ENCODE data around the gene PPP2R2B.
A peak's percentile ranks its signal among the peaks of the same experiment; 100 is the strongest.

PPP2R2B gene

DNA sequence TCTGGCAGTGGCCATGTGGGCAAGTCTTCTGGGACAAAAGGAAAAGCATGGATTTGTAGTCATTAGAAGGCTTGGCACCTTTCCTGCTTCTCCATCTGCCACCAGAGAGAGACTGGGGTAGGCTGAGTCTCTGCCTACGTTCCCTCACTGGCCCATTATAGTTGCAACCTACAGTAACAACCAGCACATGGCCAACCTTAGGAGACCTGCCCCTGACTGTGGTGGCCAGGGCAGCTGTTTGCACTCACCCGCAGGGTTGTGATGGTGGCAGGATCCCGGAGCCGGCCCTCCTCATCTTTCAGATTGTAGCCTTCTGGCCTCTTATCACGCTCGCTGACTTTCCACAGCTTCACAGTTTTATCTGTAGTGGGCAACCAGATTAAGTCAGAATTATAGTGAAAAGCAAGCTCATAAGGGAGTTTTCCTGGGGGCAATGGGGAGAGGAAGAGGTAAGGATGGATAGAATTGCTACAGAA, 187.6 kb downstream of the PPP2R2B start:
- DNase-seq = no peak

DNA sequence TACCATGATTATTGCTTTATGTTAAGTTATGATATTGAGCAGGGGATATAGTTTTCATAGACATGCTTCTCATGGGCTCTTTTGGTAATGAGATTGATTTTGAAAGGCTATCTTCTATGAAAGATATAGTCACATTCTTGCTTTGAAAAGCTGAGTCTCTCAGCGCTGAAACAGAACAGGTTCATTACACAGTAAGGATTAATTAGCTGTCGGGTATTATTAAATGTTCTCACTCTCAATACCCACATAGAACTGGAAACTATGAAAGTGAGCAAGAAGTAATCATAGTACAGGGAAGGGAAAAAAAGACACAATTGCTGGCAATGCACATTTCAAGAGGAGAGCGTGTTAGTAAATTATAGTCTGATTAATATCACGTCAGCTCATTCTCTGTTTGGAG, 190.9 kb downstream of the PPP2R2B start:
- DNase-seq = no peak

DNA sequence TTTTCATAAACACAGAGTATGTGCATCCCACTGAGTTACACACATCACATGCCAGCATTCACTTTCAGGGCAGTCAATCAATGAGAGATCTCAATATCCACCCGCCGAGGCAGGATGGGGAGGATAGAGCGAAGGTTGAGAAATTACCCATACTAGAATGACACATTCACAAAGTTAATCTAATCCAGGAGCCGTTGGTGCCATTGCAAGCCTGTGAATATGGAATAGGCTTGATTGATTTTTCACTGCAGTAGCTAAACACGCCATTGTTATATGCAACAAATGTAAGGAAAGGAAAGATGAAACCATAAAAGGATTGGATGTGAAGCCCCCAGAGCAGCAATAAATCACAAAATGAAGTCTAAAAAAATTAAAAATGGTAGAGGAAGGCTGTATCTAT, 194.7 kb downstream of the PPP2R2B start:
- no peak for DNase-seq

DNA sequence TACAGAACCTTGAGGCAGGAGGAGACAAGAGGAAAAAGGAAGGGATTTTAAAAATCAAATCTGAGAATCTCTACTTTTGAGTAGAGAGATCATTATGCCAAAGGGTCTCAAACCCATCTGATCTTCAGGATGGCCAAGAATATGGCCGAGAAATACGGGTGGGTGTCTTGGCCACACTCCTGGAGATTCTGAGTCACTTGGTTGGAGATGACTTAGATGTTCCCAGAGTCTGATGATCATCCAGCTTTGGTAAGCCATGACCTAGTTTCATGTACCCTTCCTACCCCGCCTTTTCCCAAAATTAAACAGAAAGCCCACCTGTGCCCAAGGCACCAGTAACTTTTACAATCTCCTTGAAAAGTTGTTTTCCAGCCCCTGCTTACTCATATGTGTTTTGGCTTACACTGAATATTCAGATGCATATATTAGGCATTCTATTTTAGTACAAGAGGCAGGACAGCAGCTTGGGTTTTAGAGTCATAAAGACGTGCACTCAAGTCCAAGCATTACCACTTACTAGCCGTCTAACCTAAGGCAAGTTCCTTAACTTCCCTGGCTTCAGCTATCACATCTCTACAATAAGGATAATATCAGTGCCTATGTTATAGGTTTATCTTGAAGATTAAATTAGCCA, 195.5 kb downstream of the PPP2R2B start:
- DNase-seq = no peak

DNA sequence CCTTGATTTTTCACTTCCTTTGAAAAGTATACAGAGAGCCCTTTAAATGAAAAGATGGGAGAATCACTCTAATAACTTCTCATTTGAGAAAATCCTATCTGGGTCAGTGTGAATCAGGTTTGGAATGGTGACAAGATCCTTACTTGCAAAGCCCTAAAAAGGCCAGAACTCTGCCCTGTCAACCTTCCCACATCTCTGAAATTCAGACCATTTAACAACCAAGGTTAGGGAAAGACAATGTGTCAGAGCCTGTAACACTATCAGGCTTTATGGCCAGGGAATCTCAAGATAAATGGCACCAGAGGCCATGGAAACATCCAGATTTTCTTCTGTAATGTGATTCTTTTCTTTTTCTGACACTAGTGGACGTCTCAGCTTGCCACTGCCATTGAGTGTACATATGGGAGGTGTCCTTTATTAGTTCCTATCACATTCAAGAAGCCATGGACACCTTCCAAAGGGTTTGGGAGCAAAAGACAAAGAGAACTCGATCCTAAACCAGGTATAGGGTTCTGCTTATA, 196.9 kb downstream of the PPP2R2B start:
- no peak for DNase-seq

DNA sequence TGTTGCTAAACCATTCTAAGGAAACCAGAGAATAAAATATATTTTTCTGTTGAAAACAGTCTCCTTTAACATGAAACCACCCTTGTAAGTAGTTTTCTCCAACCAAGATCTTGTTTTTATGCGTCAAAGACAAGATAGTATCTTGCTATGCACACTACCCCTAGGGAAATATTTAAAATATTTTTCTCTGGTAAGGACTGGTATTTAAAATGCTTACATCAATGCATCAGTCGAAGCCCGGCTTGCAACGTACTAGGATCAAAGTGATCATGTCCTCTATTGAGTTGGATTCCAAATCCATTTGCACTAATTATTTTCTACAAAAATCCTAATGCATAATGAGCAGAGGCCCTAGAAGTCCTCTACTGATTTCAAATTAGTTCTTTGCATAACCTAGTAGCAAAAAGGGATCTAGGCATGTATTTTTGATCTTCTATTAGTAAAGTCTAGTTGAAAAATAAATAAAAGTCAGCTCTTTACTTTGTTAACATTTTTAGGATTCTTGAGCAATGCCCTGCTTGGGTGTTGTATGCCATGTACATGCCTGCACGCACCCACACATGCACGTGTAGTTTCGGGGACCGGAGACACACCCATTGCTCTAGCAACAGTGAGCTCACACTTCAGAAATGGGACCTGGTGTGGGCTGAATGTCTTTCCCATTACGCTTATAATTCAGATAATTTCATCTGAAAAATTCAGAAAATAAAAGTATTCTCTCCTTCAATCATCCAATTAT, 197.5 kb downstream of the PPP2R2B start:
- DNase-seq = no peak

DNA sequence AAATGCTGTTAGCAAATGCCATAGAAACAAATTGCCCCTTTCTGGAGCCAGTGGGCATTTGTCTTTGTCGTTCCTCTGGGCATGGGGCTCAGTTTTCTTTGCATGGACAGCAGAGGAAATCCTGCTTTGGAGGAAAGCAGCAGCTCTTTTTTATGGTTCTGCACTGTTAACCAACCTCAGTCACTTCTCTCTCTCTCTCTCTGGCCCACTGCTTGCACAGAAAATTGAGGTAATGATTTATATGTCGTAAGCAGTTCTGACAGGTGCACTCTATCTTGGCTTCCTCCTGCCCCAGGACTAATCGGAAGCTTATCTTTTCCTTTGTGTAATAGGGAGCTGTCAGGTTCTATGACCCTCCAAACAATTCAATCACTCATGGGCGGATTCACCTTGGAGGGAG, 202.9 kb downstream of the PPP2R2B start:
- DNase-seq = no peak

DNA sequence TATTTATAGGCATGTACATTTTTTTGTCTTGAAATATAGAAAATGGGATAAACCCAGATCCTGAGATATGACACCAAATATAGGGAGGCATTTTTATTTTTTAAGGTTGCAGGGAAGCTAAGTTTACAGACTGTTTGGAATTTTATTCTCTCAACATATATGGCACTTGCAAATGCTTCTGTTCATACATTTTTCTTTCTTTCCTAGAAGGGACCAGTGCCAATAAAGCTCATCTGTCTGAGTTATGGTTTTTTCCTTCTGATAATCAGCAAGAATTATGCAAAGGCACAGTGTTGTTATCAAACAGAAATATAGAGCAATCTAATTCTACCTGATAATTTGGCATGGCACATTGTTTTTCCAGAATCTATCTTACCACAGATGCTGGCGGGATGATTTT, 205.7 kb downstream of the PPP2R2B start:
- DNase-seq = no peak

DNA sequence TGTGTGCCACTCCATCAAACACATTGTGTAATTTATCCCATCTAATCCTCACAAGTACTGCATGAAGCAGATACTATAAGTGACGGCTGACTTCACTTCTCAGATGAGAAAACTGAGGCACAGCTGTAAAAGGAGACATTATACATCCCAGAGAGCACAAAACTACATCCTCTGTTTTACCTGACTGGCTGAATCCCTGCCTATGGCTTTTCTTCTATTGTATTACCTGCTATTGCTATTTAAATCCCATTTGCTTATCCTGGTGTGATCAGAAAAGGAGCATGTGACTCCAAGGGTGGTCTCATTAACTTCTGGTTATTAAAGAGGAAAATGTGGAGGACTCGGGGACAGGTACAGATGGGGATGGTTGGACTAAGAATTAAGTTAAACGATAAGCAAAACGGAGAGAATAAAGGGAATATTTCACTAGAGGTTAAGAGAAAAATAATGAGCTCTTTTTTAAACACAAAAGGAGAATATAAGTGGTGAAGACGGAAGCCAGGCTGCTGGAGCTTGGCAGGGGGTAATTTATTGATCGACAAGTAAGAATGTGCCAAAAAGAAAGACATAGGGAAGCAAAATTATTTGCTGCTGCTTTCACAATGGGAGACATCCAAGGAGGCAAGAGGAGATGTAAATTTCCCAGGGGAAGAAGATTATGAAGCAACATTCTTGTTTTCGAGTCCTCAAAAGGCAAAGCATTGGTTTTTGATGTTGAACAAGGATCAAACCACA, 206.8 kb downstream of the PPP2R2B start:
- no peak for DNase-seq

DNA sequence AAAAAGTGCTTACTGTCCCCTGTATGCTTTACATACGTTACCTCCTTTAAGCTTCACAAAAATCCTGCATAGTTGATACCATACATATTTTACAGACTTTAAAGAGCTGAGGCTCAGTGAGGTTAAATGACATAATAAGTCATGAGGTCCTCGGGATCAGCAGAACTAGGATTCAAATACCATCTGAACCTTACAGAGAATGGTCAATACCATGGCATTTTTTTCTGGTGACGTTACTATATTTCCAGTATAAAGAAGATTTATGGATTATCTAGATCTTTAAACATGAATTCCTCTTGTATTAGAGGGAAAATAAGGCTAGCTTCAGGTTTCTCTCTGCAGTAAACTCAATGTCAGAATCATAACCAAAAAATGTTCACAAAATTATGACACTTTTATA, 208.9 kb downstream of the PPP2R2B start:
- no peak for DNase-seq

DNA sequence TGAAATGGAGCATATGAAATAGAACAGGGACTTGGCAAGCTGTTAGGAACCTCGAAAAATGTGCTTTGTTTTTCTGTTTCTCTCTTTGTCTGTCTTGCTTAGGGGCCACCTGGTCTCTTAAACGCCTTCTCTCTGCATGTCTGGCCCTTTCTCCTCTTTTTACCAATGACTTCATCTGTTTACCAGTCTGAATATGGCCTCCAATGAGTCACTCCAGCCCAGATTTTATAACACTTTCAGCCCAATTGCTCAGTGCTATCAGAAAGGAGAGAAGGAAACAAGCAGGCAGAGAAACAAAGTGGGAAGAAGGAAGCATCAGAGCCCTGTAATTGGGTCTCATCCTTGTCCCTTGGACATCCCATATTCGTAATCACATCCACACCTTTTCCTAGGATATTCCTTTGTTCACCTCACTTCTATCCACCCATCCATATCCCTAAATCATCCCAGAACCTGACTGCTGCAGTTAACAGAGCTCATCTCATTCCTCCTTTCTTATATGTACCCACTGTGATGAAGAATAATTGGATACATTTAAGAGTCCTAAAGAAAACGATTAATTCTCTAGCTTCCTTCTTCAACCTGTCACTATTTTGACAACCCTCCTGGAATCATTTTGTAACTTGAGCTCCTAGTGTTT, 210.8 kb downstream of the PPP2R2B start:
- peak; percentile 6 for DNase-seq

DNA sequence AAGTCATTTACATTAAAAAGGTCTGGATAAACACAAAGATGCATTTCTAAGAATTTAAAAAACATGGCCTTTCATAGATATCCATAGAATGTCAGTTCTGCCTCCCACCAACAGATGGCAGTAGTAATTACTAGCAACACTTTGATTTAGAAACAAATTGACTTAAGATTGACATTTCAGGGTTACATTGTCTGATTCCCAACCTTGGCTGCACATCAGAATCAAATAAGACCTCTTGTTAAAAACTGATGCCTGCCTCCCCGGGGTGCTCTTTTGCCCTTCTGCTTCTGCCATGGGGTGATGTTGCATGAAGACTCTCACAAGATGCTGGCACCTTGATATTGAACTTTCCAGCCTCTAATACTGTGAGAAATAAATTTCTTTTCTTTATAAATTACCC, 216.3 kb downstream of the PPP2R2B start:
- DNase-seq = peak; percentile 37

DNA sequence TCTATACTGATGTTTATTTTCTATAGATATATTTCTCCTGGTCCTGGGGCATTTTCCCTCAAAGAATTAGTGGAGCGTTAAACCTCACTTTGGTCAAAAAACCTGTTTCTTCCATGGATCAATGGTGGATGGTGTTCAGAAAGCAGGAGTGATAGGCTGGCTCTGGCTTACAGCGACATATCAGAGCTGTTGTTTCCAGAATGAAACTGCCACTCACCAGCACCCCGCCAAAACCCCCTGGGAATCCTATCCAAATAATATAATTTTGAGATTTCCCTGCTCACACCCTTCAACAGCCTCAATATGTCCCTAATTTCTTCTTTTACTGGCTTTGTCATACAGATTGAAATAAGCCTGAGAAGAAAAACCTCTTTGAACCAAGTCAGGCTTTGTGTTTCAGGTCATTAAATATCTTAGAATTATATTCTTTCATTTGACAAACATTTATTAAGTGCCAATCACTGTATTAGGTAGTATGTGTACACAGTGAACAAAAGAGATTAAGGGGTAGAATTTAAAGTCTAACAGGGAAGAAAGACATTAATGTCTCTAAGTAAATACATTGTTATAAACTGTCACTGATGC, 218.1 kb downstream of the PPP2R2B start:
- DNase-seq = no peak

DNA sequence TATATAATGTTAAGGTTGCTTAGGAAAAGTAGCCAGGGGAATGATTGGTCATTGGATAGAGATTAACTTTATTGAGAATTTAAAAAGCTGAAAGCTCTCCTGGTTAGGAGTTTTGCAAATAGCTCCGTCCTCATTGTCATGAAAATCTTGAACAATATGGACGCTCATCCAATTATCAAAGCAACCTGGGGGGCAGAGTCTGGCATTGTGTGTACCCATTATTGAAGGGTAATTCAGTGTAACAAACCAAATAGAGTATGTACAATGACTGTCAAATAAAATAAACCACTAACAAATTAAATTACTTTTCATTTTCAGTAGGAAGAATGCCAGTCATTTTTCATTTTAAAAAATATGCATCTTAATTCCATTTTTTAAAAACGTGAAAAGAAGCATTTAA, 218.6 kb downstream of the PPP2R2B start:
- no peak for DNase-seq

DNA sequence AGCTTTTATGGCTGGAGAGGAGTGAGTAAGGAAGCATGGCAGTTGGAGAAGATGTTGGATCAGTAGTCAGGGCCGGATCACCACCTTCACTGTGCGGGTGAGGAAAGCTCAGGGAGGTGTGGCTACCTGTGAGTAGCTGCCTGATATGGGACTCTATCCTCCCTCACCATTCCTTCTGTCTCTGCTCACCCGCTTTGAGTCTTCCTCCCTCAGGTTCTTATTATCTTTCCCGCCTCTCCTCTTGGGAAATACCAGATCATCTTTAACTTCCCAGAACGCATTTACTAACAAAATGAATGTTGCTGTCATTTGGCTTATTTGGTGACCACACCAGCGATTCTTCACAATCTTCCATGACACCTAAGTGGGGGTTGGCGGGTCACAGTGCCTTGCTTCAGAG, 221.9 kb downstream of the PPP2R2B start:
- no peak for DNase-seq

DNA sequence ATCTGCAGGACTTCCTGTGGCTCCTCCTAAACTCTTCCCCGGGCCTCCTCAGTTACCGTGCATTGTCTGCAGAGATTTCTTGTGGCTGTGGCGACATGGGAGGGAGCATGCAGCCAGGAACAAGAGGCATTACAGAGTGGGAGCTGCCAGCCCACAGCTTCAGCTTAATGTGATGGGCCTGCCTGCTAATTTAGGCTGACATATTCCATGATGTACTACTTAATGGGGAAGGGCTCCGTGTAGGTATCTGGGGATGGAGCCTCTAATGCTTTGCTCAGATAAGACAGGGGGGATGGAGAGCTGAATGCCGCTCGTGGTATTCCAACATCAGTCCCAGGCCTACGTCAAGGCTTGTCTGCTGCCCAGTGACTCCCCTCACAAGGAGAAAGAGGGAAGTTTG, 225.0 kb downstream of the PPP2R2B start:
- DNase-seq = no peak

DNA sequence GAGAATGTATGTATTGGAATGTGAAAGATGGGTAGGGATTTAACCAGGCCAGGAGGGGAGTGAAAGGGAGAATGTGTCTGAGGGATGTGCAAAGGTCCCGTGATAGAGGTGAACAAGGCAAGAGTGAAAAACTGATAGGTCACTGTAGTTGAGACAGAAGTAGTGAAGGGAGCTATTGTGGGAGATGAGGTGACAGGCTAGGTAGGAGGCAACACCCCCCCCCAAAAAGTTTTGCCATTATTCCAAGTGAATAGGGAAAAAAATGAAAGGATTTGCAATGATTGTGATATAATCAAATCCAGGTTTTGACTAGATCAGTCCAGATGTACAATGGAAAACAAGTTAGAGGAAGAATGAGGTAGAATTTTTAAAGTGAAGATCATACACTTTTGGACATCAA, 226.0 kb downstream of the PPP2R2B start:
- DNase-seq = no peak

DNA sequence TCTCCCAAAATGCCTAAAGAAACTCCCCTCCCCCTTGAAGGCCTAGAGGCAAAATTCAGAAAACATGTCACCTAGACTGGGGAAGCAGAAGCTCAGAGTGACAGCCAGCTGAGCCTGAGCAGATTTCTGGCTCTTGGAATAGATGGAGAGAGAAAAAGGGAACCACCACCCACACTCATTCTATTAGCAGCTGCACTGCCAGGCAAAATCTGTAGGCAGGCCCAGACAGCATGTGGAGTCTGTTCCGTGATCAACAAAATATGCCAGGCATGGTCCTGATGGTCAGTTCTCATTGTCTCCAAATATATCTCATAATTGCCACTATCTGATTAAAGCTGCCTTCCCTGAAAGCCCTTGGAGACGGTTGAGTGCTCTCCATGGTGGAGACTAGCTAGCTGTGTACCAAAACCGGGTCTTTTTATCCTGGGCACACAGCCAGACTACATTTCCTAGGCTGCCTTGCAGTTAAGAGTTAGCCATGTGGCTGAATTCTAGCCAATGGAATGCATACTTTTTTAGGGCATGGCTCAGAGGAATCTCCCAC, 230.8 kb downstream of the PPP2R2B start:
- DNase-seq = no peak

DNA sequence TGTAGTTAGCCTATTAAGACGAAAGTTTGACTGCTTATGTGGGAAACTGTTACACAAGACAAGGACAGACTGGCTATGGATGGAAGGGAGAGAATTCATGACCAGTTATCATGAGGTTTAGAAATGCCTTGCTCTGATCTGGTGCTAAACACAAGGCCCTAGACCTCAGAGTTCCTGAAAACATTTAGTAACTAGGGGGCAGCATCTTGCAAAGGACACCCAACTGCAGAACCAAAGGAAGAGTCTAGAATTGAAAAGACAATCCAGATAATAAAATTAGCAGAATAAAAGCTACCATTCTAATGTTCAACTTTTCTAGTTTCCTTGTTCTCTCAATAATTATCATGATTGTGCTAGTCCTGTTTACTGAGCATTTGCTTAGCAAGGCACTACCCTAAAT, 232.1 kb downstream of the PPP2R2B start:
- DNase-seq = no peak

DNA sequence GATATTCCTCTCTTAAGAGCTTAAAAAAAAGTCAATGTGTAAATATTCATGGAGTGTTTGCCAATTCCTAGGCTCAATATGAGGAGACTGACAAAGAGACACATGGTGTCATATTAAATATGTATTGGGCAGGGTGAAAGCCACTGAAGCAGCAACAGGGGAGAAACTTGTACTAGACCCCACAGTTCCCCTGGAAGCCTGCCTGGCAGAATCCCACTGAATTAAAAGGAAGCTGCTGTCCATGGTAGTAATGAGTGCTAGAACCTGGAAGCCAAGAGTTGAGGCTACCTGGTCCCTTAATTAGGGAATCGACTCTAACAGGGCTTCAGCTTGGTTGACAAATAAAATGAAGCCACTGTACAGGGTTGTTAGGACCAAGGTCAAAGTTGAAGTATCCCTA, 233.2 kb downstream of the PPP2R2B start:
- no peak for DNase-seq

DNA sequence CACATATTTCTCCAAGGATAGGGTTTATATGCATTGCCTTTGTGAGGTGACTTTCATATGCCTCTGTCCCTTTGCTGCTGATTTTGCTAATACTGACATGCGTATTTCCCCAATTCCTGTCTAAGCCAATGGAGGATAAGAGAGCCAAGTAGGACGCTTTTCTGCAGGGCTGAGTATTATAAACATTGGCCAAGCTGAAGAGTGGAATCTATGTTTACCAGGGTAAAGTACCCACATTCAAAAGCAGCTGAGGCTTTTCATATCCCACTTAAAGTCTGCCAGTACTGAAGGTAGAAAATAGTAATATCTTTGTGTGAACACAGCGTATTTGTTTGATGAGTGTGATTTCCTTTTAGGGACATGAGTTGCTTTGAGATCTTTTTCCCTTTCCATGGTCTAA, 233.7 kb downstream of the PPP2R2B start:
- no peak for DNase-seq

DNA sequence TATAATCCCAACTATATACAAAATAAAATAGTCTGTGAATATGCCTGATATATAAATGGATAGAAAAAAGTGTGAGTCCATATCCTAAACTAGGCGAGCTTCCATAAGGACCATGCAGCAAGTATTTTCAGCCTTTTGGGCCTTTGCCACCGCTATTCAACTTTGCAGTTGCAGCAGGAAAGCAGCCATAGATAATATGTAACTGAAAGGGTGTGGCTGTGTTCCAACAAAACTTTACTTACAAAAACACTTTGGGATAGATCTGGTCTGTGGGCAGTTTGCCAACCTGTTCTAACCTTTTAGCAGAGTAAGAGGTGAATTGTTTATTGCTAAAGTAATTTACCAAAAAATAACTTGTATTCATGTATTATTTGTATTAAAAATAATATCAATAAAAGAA, 234.8 kb downstream of the PPP2R2B start:
- no peak for DNase-seq

DNA sequence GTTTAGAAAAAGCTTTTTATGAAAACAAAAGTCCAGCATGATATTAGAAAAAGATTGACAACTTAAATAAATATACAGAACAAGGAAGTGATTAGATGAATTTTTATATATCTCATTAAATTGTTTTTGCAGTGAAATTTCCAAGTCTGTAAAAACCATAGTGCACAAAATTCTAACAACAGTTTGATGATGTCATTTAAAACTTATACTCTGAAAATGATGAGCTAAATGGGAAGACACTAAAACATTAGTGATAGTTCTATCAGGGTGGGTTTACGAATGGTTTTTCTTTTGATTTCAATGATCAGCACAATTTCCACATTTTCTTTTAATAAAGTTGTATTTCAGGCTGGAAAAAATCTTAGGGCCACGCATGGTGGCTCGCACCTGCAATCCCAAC, 236.1 kb downstream of the PPP2R2B start:
- DNase-seq = no peak
